Muscle layer of colon (tissue), 2 donors: Measurements from ENCODE around the gene ANKFY1.
A peak's percentile ranks its signal among the peaks of the same experiment; 100 is the strongest.
"Not testable (repeated sequence)": the region's sequence is repeated elsewhere in the genome, so short reads cannot be mapped to it uniquely, and the experiment has no call there.

Experiments used
- H3K27ac ChIP-seq: one replicate; pipeline ENCODE4 v1.7.0; 2013; ENCODE audit warnings: low read depth, mild to moderate bottlenecking, low read length, moderate library complexity
- H3K27me3 ChIP-seq, 2 donors: one replicate each; pipeline ENCODE4 v1.7.0; 2013; ENCODE audit warnings: low read length in 2 of 2, mild to moderate bottlenecking in 2 of 2; ENCODE audit not compliant: insufficient read depth in 2 of 2, control insufficient read depth in 1 of 2
- H3K36me3 ChIP-seq: one replicate; pipeline ENCODE4 v1.7.0; 2013; ENCODE audit warnings: mild to moderate bottlenecking, low read length; ENCODE audit not compliant: insufficient read depth
- H3K4me1 ChIP-seq: one replicate; pipeline ENCODE4 v1.7.0; 2013; ENCODE audit warnings: mild to moderate bottlenecking, low read length; ENCODE audit not compliant: insufficient read depth
- H3K4me3 ChIP-seq, 2 donors: one replicate each; pipeline ENCODE4 v1.7.0; 2013; ENCODE audit warnings: low read length in 2 of 2, low read depth in 1 of 2, mild to moderate bottlenecking in 1 of 2, moderate library complexity in 1 of 2
- H3K9ac ChIP-seq: one replicate; pipeline ENCODE4 v1.7.0; 2013; ENCODE audit warnings: low read length
- H3K9me3 ChIP-seq: one replicate; pipeline ENCODE4 v1.7.0; 2013; ENCODE audit warnings: mild to moderate bottlenecking, low read length
- donor health status: abdominal sarcoma.
- donor health status: Adenocarcinoma of cecum.

ANKFY1 gene

DNA sequence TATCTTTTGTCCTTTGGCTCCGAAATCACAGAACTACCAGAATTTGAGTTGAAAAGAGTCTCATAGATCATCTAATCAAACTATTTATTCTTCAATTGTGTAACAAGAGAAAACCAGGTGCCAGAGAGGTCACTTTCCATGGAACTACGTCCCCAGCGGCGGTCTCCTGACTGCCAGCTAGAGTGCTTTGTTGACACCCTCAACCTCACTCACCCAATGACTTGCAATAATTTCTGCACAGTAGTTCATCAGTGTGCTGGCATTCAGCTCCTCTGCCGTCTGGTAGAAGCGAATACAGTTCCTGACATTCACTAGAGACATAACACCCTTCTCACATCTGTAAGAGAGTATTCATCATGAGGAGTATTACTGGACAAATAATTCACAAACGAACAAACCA lies 54.2 kb downstream of the ANKFY1 start:
- Histone ChIP-seq H3K9me3 (no peaks in the 10 kb centered on the region), H3K27ac (peak overlapping the region; percentile 23), H3K36me3 (peaks cover 30% of the 10 kb centered on the region), H3K27me3 (no peaks in the 10 kb centered on the region), H3K4me3 (no peak overlapping the region), H3K9ac (no peak overlapping the region), H3K4me1 (peaks cover 37% of the 10 kb centered on the region)

DNA sequence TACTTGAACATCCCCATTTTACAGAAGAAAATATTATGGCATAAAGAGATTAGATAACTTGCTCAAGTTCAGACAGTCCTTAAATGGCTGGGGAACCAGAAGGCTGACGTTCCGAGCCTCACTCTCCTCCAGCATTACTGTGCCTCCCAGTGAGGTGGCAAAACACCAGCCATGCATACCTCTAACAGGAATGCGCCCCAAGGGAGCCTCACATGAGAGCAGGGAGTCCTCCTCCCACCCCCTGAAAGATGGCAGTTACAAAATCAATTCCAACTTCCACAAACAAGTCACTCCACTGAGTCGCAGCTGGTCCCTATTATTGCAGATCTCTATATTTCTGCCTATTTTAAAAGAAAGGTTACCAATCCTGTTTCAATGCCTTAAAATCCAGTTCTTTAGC lies 55.5 kb downstream of the ANKFY1 start:
- Histone ChIP-seq H3K4me3 (no peak overlapping the region), H3K27ac (peak overlapping the region; percentile 61), H3K36me3 (peaks cover 30% of the 10 kb centered on the region), H3K9ac (no peak overlapping the region), H3K9me3 (no peaks in the 10 kb centered on the region), H3K27me3 (no peaks in the 10 kb centered on the region), H3K4me1 (peaks cover 42% of the 10 kb centered on the region)

DNA sequence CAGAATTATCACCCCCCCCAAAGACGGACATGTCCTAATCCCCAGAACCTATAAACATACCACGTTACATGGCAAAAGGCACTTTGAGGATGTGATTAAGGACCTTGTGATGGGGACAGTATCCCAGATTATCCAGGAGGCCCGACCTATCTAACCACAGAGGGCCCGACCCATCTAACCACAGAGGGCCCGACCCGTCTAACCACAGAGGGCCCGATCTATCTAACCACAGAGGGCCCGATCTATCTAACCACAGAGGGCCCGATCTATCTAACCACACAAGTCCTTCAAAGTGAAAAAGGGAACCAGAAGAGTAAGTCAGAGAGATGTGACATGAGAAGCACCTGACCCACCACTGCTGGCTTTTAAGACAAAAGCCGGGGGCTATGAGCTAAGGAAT lies 56.8 kb downstream of the ANKFY1 start:
- Histone ChIP-seq H3K9me3 (no peaks in the 10 kb centered on the region), H3K27me3 (no peaks in the 10 kb centered on the region), H3K27ac (peak overlapping the region; percentile 66), H3K36me3 (peaks cover 30% of the 10 kb centered on the region), H3K9ac (no peak overlapping the region), H3K4me3 (no peak overlapping the region), H3K4me1 (peaks cover 42% of the 10 kb centered on the region)

DNA sequence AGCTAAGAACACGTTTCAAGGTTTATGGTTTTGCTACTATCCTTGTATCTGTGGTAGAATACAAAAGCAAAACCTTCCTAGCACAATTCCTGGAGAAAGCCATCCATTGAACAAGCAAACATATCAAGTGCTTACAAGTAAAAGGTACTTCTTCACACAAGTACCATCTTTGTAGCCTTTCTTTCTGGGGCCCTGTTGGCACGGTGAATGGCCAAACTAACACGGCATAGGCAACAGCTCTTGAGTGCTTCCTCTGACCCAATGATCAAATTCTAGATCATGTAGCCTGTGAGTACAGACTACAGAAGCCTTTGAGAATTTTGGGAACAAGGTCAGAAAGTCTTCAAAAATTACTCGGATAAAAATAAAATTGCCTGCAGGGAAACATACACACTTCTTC lies 57.9 kb downstream of the ANKFY1 start:
- H3K27ac ChIP-seq: peak overlapping the region; percentile 47
- peaks cover 30% of the 10 kb centered on the region for H3K36me3 ChIP-seq

DNA sequence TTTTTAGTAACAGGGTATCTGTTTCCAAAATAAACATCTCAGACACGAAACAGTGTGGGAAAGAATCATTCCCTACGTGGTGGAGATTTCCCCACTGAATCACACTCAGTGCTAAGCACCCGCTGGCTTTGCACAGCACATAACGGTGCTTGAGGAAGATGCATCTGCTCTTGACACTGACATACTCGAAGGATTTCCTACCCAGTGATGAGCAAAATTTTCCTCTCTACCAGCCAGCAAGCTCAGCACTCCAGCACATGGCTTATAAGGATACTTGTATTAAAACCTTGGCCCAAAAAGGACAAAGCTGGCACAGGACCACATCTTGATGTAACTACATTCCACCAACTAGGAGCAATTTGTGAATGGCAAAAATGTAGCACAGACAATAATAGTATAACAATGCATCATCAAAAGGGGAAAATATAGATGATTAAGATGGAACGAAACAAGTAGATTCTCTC lies 59.0 kb downstream of the ANKFY1 start:
- Histone ChIP-seq H3K4me1 (peaks cover 42% of the 10 kb centered on the region), H3K27me3 (no peaks in the 10 kb centered on the region), H3K4me3 (no peak overlapping the region), H3K36me3 (peaks cover 34% of the 10 kb centered on the region), H3K27ac (peak overlapping the region; percentile 79), H3K9me3 (no peaks in the 10 kb centered on the region), H3K9ac (peak overlapping the region; percentile 63)

More for the DNA sequence above, 57.9 kb downstream of the ANKFY1 start:
- Histone ChIP-seq H3K4me1 (peaks cover 42% of the 10 kb centered on the region), H3K9ac (no peak overlapping the region), H3K27me3 (no peaks in the 10 kb centered on the region), H3K9me3 (no peaks in the 10 kb centered on the region), H3K4me3 (no peak overlapping the region)

DNA sequence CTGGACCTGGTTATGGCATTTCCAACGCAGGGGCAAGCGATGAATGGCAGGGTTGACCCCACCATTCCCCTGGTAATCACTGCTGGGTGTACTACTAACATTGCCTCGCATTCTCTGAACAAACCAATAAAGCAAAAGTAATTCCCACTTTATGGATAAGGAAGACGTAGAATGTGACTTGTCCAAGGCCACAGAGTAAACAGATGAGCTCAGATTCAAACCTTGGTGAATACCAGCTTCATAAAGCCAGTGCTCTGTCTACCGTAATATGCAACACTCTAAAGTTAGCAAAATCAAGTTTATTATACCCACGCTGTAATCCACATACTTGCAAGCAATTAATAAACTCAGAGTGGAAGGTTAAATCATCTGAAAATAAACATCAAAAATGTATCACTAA lies 59.6 kb downstream of the ANKFY1 start:
- Histone ChIP-seq H3K9me3 (no peaks in the 10 kb centered on the region), H3K4me3 (no peak overlapping the region), H3K27ac (peak overlapping the region; percentile 66), H3K9ac (peak overlapping the region; percentile 63), H3K27me3 (no peaks in the 10 kb centered on the region), H3K36me3 (peaks cover 34% of the 10 kb centered on the region), H3K4me1 (peaks cover 42% of the 10 kb centered on the region)

DNA sequence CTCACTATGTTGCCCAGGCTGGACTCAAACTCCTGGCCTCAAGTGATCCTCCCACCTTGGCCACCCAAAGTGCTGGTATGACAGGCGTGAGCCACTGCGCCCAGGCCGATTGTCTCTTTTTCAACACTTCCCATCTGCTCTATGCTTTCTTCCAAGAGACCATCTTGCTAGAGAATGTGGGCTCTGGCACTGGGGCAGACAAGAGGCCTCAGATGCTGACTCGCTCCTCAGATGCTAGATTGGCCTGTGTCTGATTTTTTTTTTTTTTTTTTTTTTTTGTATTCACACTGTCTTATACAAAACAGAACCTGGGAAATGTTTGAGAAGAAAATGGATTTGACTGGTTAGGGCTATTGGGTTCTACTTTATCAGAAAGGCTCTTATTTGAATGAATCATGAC lies 62.6 kb downstream of the ANKFY1 start:
- Histone ChIP-seq H3K4me3 (no peak overlapping the region), H3K36me3 (peaks cover 31% of the 10 kb centered on the region), H3K9me3 (no peaks in the 10 kb centered on the region), H3K27ac (no peak overlapping the region), H3K4me1 (peaks cover 21% of the 10 kb centered on the region), H3K27me3 (no peaks in the 10 kb centered on the region), H3K9ac (no peak overlapping the region)

DNA sequence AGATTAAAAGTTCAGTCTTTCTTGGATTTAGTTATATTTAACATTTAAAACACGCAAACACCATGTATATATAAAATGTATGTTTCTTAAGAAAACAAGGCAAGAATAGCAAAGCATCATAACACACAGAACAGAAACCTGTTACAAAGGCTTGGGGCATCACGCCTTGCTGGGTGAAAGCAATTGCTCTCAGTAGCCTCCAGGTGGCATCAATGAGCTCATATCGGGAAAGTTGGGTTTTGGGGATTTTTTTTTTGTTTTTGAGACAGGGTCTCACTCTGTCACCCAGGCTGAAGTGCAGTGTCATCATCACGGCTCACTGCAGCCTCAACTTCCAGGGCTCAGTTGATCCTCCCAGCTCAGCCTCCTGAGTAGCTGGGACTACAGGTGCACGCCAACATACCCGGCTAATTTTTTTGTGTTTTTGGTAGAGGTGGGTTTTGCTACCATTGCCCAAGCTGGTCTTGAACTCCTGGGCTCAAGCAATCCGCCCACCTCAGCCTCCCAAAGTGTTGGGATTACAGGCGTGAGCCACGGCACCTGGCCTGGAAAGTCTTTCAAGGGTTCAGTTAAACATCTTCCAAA lies 63.9 kb downstream of the ANKFY1 start:
- Histone ChIP-seq H3K9me3 (no peaks in the 10 kb centered on the region), H3K36me3 (peaks cover 35% of the 10 kb centered on the region), H3K4me1 (peaks cover 11% of the 10 kb centered on the region), H3K27ac (no peak overlapping the region), H3K9ac (no peak overlapping the region), H3K27me3 (no peaks in the 10 kb centered on the region), H3K4me3 (no peak overlapping the region)

DNA sequence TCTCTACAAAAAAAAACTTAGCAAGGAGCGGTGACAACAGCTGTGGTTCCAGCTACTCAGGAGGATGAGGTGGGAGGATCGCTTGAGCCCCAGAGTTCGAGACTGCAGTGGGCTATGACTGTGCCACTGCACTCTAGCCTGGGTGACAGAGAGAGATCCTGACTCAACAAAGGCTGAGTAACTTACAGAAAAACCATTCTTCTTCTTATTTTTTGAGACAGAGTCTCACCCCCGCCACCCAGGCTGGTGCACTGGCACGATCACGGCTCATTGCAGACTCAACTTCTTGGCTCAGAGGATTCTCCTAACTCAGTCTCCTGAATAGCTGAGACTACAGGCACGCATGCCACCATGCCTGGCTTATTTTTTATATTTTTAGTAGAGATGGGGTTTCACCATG lies 64.8 kb downstream of the ANKFY1 start:
- Histone ChIP-seq H3K4me1 (peaks cover 3% of the 10 kb centered on the region), H3K9ac (no peak overlapping the region), H3K9me3 (no peaks in the 10 kb centered on the region), H3K27ac (no peak overlapping the region), H3K27me3 (no peaks in the 10 kb centered on the region), H3K4me3 (no peak overlapping the region), H3K36me3 (peaks cover 43% of the 10 kb centered on the region)

DNA sequence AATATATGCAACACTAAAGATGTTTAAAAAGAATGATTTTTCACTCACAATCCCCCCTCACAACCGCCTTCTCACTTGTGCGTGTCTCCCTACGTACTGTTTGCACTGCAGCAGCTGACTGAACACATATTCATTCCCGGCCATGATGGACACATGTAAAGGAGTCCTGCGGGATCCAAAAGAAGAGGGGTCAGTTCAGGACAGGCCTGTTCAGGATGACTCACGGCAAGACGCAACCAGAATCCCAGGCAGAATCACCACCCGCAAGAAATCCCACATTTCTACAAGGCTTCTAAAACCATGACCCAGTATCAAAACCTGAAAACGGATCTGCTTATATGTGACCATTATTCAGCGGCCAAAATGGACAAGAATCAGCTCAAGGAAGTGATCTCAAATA lies 68.5 kb downstream of the ANKFY1 start:
- Histone ChIP-seq H3K9me3 (no peaks in the 10 kb centered on the region), H3K36me3 (peaks cover 44% of the 10 kb centered on the region), H3K4me1 (no peaks in the 10 kb centered on the region), H3K27me3 (no peaks in the 10 kb centered on the region), H3K9ac (no peak overlapping the region), H3K4me3 (no peak overlapping the region), H3K27ac (no peak overlapping the region)

DNA sequence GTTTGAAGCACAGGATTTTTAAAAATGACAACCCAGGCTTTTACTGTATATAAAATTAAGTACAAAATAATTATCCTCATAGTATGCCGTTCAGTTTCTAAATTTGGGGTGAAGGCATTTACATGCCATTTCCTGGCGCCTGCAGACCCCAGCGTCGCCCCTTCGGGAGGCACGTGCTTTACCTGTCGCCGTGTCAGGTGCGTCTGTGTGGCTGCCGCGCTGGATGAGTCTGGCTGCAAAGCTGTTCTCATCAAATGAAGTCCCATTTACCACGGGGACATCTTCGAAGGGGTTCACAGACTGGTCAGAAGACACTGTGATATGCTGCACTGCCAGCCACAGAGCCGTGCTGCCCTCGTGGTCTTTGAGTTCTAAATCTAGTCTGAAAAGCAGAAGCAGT lies 69.0 kb downstream of the ANKFY1 start:
- Histone ChIP-seq H3K4me1 (no peaks in the 10 kb centered on the region), H3K36me3 (peaks cover 44% of the 10 kb centered on the region), H3K9me3 (no peaks in the 10 kb centered on the region), H3K4me3 (no peak overlapping the region), H3K9ac (no peak overlapping the region), H3K27me3 (no peaks in the 10 kb centered on the region), H3K27ac (no peak overlapping the region)

DNA sequence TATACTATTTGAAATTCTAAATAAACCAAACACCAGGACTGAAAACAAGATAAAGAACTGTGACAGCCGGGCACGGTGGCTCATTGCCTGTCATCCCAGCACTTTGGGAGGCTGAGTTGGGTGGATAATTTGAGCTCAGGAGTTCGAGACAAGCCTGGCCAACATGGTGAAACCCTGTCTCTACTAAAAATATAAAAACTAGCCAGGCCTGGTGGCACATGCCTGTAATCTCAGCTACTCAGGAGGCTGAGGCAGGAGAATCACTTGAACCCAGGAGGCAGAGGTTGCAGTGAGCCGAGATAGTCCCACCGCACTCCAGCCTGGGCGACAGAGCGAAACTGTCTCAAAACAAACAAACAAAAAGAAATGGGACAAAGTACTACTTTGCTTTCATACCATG lies 73.0 kb downstream of the ANKFY1 start:
- not testable (repeated sequence) for H3K27ac ChIP-seq, H3K27me3 ChIP-seq, H3K4me3 ChIP-seq, H3K4me1 ChIP-seq, H3K9me3 ChIP-seq, H3K9ac ChIP-seq
- peaks cover 66% of the 10 kb centered on the region for H3K36me3 ChIP-seq
